Activated T-helper 1 cell treated with anti-CD3 and anti-CD28 coated beads, Interleukin-12 subunit alpha, Interleukin-12 subunit beta, Interleukin-2, Interleukin-4 antibody, amounts not matched to agents 30 ng/mL and 10 ng/mL and 1 ng/mL, durations not matched to agents 14 hours and 24 hours and 36 hours (primary cell): Measurements from ENCODE around the gene C10orf67. TPM values are rescaled to one million over a fixed set of nuclear protein-coding genes. Genes with fewer than 3 reads are reported as not detected.
A peak's percentile ranks its signal among the peaks of the same experiment; 100 is the strongest.

ENCODE experiments used
- DNase-seq: peaks from one replicate; pipeline ENCODE4 v3.0.0; 2021; ENCODE audit warnings: low spot score
- H3K27ac Mint-ChIP-seq: one replicate; pipeline ENCODE4 v1.8.0; 2021; ENCODE audit warnings: mild to moderate bottlenecking, mixed read lengths
- H3K27me3 Mint-ChIP-seq: one replicate; pipeline ENCODE4 v1.8.0; 2022; ENCODE audit warnings: mild to moderate bottlenecking, moderate library complexity, mixed read lengths; ENCODE audit not compliant: insufficient read depth
- H3K36me3 Mint-ChIP-seq: one replicate; pipeline ENCODE4 v1.8.0; 2021; ENCODE audit warnings: low read depth, mixed read lengths
- H3K4me1 Mint-ChIP-seq: one replicate; pipeline ENCODE4 v1.8.0; 2021; ENCODE audit warnings: low read depth, mixed read lengths
- H3K4me3 Mint-ChIP-seq: one replicate; pipeline ENCODE4 v1.8.0; 2021; ENCODE audit warnings: mild to moderate bottlenecking, moderate library complexity, mixed read lengths
- H3K9me3 Mint-ChIP-seq: one replicate; pipeline ENCODE4 v1.8.0; 2021; ENCODE audit warnings: mixed read lengths
- intact Hi-C: fragments of 100-400 bp; cut with micrococcal nuclease; formaldehyde crosslinking; loops from one replicate; pipeline ENCODE4 v1.15.1; 2024
- total RNA-seq: library from RNA; stranded (reverse); gene quantifications from 2 replicates; pipeline ENCODE4 v1.2.3, GENCODE V29; 2022

The C10orf67 gene
- total RNA-seq, 1 donor from 2014 or later = 0.18 TPM

- H3K27me3 Mint-ChIP-seq = peaks cover 59% of the 10 kb centered on the region
- H3K4me3 Mint-ChIP-seq = no peak overlapping the region
- intact Hi-C loops = loop anchor here (5.0 kb wide), 1 partner anchor 861 kb away; no protein-coding TSS in a partner anchor
- DNase-seq = no peak
- H3K36me3 Mint-ChIP-seq = no peaks in the 10 kb centered on the region
- no peak overlapping the region for H3K27ac Mint-ChIP-seq
- H3K9me3 Mint-ChIP-seq = no peaks in the 10 kb centered on the region
- H3K4me1 Mint-ChIP-seq = no peaks in the 10 kb centered on the region
Observed at GRCh38 chr10:23203369-23204325, 140.9 kb downstream of the C10orf67 start.

GRCh38 chr10:23202779-23203178, 141.8 kb downstream of the C10orf67 start:
- Mint-ChIP-seq H3K4me3 (no peak overlapping the region), H3K27me3 (peaks cover 68% of the 10 kb centered on the region), H3K9me3 (no peaks in the 10 kb centered on the region), H3K4me1 (no peaks in the 10 kb centered on the region), H3K27ac (no peak overlapping the region), H3K36me3 (no peaks in the 10 kb centered on the region)
- DNase-seq = no peak
- intact Hi-C loops = loop anchor here (5.0 kb wide), 1 partner anchor 860 kb away; no protein-coding TSS in a partner anchor

GRCh38 chr10:23201837-23202236, 142.8 kb downstream of the C10orf67 start:
- DNase-seq = no peak
- no peaks in the 10 kb centered on the region for H3K9me3 Mint-ChIP-seq
- no peaks in the 10 kb centered on the region for H3K4me1 Mint-ChIP-seq
- H3K27me3 Mint-ChIP-seq = peaks cover 69% of the 10 kb centered on the region
- H3K27ac Mint-ChIP-seq = no peak overlapping the region
- H3K4me3 Mint-ChIP-seq = no peak overlapping the region
- no peaks in the 10 kb centered on the region for H3K36me3 Mint-ChIP-seq
- intact Hi-C loops = loop anchor here (2.0 to 5.0 kb wide), 2 partner anchors 27 to 860 kb away; no protein-coding TSS in a partner anchor

GRCh38 chr10:23200997-23201652, 143.5 kb downstream of the C10orf67 start:
- intact Hi-C loops = loop anchor here (2.0 to 5.0 kb wide), 2 partner anchors 26 to 859 kb away; no protein-coding TSS in a partner anchor
- Mint-ChIP-seq H3K9me3 (no peaks in the 10 kb centered on the region), H3K27me3 (peaks cover 72% of the 10 kb centered on the region), H3K36me3 (no peaks in the 10 kb centered on the region), H3K4me1 (no peaks in the 10 kb centered on the region), H3K4me3 (no peak overlapping the region), H3K27ac (no peak overlapping the region)
- no peak for DNase-seq

GRCh38 chr10:23200586-23200985, 144.0 kb downstream of the C10orf67 start:
- H3K36me3 Mint-ChIP-seq = no peaks in the 10 kb centered on the region
- no peaks in the 10 kb centered on the region for H3K9me3 Mint-ChIP-seq
- H3K27ac Mint-ChIP-seq = no peak overlapping the region
- intact Hi-C loops = loop anchor here (2.0 to 5.0 kb wide), 2 partner anchors 26 to 858 kb away; no protein-coding TSS in a partner anchor
- peaks cover 75% of the 10 kb centered on the region for H3K27me3 Mint-ChIP-seq
- no peaks in the 10 kb centered on the region for H3K4me1 Mint-ChIP-seq
- no peak for DNase-seq
- no peak overlapping the region for H3K4me3 Mint-ChIP-seq

- H3K36me3 Mint-ChIP-seq = no peaks in the 10 kb centered on the region
- H3K4me3 Mint-ChIP-seq = no peak overlapping the region
- H3K27me3 Mint-ChIP-seq = peaks cover 80% of the 10 kb centered on the region
- H3K4me1 Mint-ChIP-seq = no peaks in the 10 kb centered on the region
- H3K27ac Mint-ChIP-seq = peak overlapping the region; percentile 7
- intact Hi-C loops = loop anchor here (2.0 to 10.0 kb wide), 3 partner anchors 25 to 858 kb away; no protein-coding TSS in a partner anchor
- no peaks in the 10 kb centered on the region for H3K9me3 Mint-ChIP-seq
- DNase-seq = no peak
Observed at GRCh38 chr10:23199768-23200511, 144.7 kb downstream of the C10orf67 start.

- Mint-ChIP-seq H3K4me1 (no peaks in the 10 kb centered on the region), H3K27ac (no peak overlapping the region), H3K36me3 (no peaks in the 10 kb centered on the region), H3K27me3 (peaks cover 79% of the 10 kb centered on the region), H3K4me3 (no peak overlapping the region), H3K9me3 (no peaks in the 10 kb centered on the region)
- DNase-seq = no peak
- intact Hi-C loops = loop anchor here (10.0 kb wide), 1 partner anchor 496 kb away; no protein-coding TSS in a partner anchor
Observed at GRCh38 chr10:23198940-23199767, 145.4 kb downstream of the C10orf67 start.

GRCh38 chr10:23198610-23198939, 146.0 kb downstream of the C10orf67 start:
- Mint-ChIP-seq H3K4me1 (no peaks in the 10 kb centered on the region), H3K27me3 (peaks cover 78% of the 10 kb centered on the region), H3K36me3 (no peaks in the 10 kb centered on the region), H3K4me3 (no peak overlapping the region), H3K9me3 (no peaks in the 10 kb centered on the region), H3K27ac (no peak overlapping the region)
- intact Hi-C loops = loop anchor here (10.0 kb wide), 1 partner anchor 496 kb away; no protein-coding TSS in a partner anchor
- DNase-seq = no peak

- no peaks in the 10 kb centered on the region for H3K9me3 Mint-ChIP-seq
- H3K4me3 Mint-ChIP-seq = no peak overlapping the region
- H3K27me3 Mint-ChIP-seq = peaks cover 72% of the 10 kb centered on the region
- no peaks in the 10 kb centered on the region for H3K36me3 Mint-ChIP-seq
- no peak overlapping the region for H3K27ac Mint-ChIP-seq
- H3K4me1 Mint-ChIP-seq = no peaks in the 10 kb centered on the region
- intact Hi-C loops = loop anchor here (10.0 kb wide), 1 partner anchor 497 kb away; no protein-coding TSS in a partner anchor
- no peak for DNase-seq
Observed at GRCh38 chr10:23197416-23197861, 147.2 kb downstream of the C10orf67 start.

GRCh38 chr10:23196915-23197314, 147.7 kb downstream of the C10orf67 start:
- H3K27ac Mint-ChIP-seq = no peak overlapping the region
- H3K4me3 Mint-ChIP-seq = no peak overlapping the region
- DNase-seq = no peak
- no peaks in the 10 kb centered on the region for H3K4me1 Mint-ChIP-seq
- H3K9me3 Mint-ChIP-seq = no peaks in the 10 kb centered on the region
- peaks cover 72% of the 10 kb centered on the region for H3K27me3 Mint-ChIP-seq
- intact Hi-C loops = loop anchor here (10.0 kb wide), 1 partner anchor 498 kb away; no protein-coding TSS in a partner anchor
- H3K36me3 Mint-ChIP-seq = no peaks in the 10 kb centered on the region

GRCh38 chr10:23195846-23196600, 148.6 kb downstream of the C10orf67 start:
- Mint-ChIP-seq H3K4me1 (no peaks in the 10 kb centered on the region), H3K9me3 (no peaks in the 10 kb centered on the region), H3K36me3 (no peaks in the 10 kb centered on the region), H3K27ac (no peak overlapping the region), H3K4me3 (no peak overlapping the region), H3K27me3 (peaks cover 68% of the 10 kb centered on the region)
- intact Hi-C loops = loop anchor here (10.0 kb wide), 1 partner anchor 499 kb away; no protein-coding TSS in a partner anchor
- no peak for DNase-seq
